Keratinocyte (primary cell): ENCODE measurements around the gene PIGS.

Experiments
- CTCF ChIP-seq, 3 experiments: IDR thresholded peaks in 1 of 3; conservative IDR thresholded peaks in 1 of 3; optimal IDR thresholded peaks in 1 of 3; 2 replicates in 2 of 3; 3 replicates in 1 of 3; pipeline versions ENCODE3 to v1.5.1; 2011; ENCODE audit warnings: low read length in 3 of 3, mild to moderate bottlenecking in 3 of 3, moderate library complexity in 2 of 3, control low read depth in 1 of 3, inconsistent platforms in 1 of 3; ENCODE audit not compliant: insufficient read depth in 2 of 3; ENCODE audit errors: extremely low read depth in 1 of 3
- EZH2 ChIP-seq: IDR thresholded peaks from one replicate; pipeline ENCODE4 v1.6.1; 2012; ENCODE audit warnings: inconsistent platforms, mild to moderate bottlenecking, low read length, moderate library complexity

- no peak for TF ChIP-seq EZH2
- TF ChIP-seq CTCF (optimal IDR thresholded peaks at IDR 0.05 in 1 of 3, IDR thresholded peaks at IDR 0.05 in 1 of 3, conservative IDR thresholded peaks at IDR 0.05 in 1 of 3; ENCODE audit: extremely low read depth in 1 of 3, insufficient read depth in 2 of 3, low read length in 3 of 3) = no peak
These were observed 27.1 kb upstream of the PIGS start for GRCh38 chr17:28598389-28598788.
